H9 (cell line): ENCODE results near the gene RALGAPA2. TPM values are rescaled to one million over a fixed set of nuclear protein-coding genes. Genes with fewer than 3 reads are reported as not detected.
A peak's percentile ranks its signal among the peaks of the same experiment; 100 is the strongest.

Source experiments
- DNase-seq: peaks from one replicate; pipeline ENCODE4 v3.0.0-alpha.2; 2017
- H2AFZ ChIP-seq: one replicate; pipeline ENCODE4 v1.6.1; 2013; ENCODE audit warnings: mild to moderate bottlenecking, low read length, control low read depth, moderate library complexity
- H2AK5ac ChIP-seq: 2 replicates; pipeline ENCODE4 v1.6.1; 2013; ENCODE audit warnings: low read length, control low read depth, mixed read lengths; ENCODE audit not compliant: insufficient read length
- H2BK120ac ChIP-seq: one replicate; pipeline ENCODE4 v1.6.1; 2013; ENCODE audit warnings: low read depth, mild to moderate bottlenecking, low read length, control low read depth, inconsistent platforms; ENCODE audit not compliant: poor library complexity, severe bottlenecking
- H2BK12ac ChIP-seq: 2 replicates; pipeline ENCODE4 v1.6.1; 2013; ENCODE audit warnings: low read length, control low read depth, mixed read lengths, low read depth; ENCODE audit not compliant: insufficient read length
- H2BK15ac ChIP-seq: 2 replicates; pipeline ENCODE4 v1.6.1; 2013; ENCODE audit warnings: low read depth, low read length, control low read depth
- H2BK20ac ChIP-seq: one replicate; pipeline ENCODE4 v1.6.1; 2013; ENCODE audit warnings: low read depth, mild to moderate bottlenecking, low read length, control low read depth, inconsistent platforms; ENCODE audit not compliant: poor library complexity, severe bottlenecking
- H2BK5ac ChIP-seq: 2 replicates; pipeline ENCODE4 v1.6.1; 2013; ENCODE audit warnings: low read length, control low read depth, mixed read lengths; ENCODE audit not compliant: insufficient read length
- H3K14ac ChIP-seq: 2 replicates; pipeline ENCODE4 v1.6.1; 2013; ENCODE audit warnings: low read length, control low read depth; ENCODE audit not compliant: insufficient read depth
- H3K18ac ChIP-seq: 2 replicates; pipeline ENCODE4 v1.6.1; 2013; ENCODE audit warnings: low read depth, mild to moderate bottlenecking, mixed read lengths, low read length, control low read depth; ENCODE audit not compliant: insufficient read length
- H3K23ac ChIP-seq: 2 replicates; pipeline ENCODE4 v1.6.1; 2013; ENCODE audit warnings: low read length, control low read depth, mixed read lengths, low read depth; ENCODE audit not compliant: insufficient read length
- H3K23me2 ChIP-seq: 2 replicates; pipeline ENCODE4 v1.6.1; 2013; ENCODE audit warnings: low read depth, mild to moderate bottlenecking, mixed read lengths, low read length, control low read depth; ENCODE audit not compliant: insufficient read length, poor library complexity, severe bottlenecking
- H3K27ac ChIP-seq: 2 replicates; pipeline ENCODE4 v1.5.1; 2013; ENCODE audit warnings: low read length, control low read depth, mixed read lengths, low read depth; ENCODE audit not compliant: insufficient read length
- H3K27me3 ChIP-seq: 2 replicates; pipeline ENCODE4 v1.6.1; 2013; ENCODE audit warnings: low read length, control low read depth, inconsistent platforms; ENCODE audit not compliant: insufficient read depth
- H3K4ac ChIP-seq: 2 replicates; pipeline ENCODE4 v1.6.1; 2013; ENCODE audit warnings: low read depth, mild to moderate bottlenecking, control low read depth, inconsistent platforms, low read length, moderate library complexity
- H3K4me1 ChIP-seq: 2 replicates; pipeline ENCODE4 v1.6.1; 2013; ENCODE audit warnings: low read length, control low read depth, inconsistent platforms; ENCODE audit not compliant: insufficient read depth
- H3K4me2 ChIP-seq: 2 replicates; pipeline ENCODE4 v1.6.1; 2013; ENCODE audit warnings: low read length, control low read depth, mixed read lengths; ENCODE audit not compliant: insufficient read length, insufficient read depth
- H3K56ac ChIP-seq: 2 replicates; pipeline ENCODE4 v1.6.1; 2013; ENCODE audit warnings: low read depth, mild to moderate bottlenecking, mixed read lengths, low read length, control low read depth; ENCODE audit not compliant: insufficient read length
- H3K79me1 ChIP-seq: 2 replicates; pipeline ENCODE4 v1.6.1; 2013; ENCODE audit warnings: low read depth, mild to moderate bottlenecking, moderate library complexity, low read length, control low read depth, inconsistent platforms; ENCODE audit not compliant: insufficient read depth, poor library complexity, severe bottlenecking
- H3K79me2 ChIP-seq: 2 replicates; pipeline ENCODE4 v1.6.1; 2013; ENCODE audit warnings: low read length, control low read depth, inconsistent platforms; ENCODE audit not compliant: insufficient read depth
- H3K9ac ChIP-seq: 2 replicates; pipeline ENCODE4 v1.6.1; 2013; ENCODE audit warnings: low read length, control low read depth, mixed read lengths; ENCODE audit not compliant: insufficient read length; ENCODE audit errors: extremely low read depth
- H3K9me3 ChIP-seq: one replicate; pipeline ENCODE4 v1.6.1; 2013; ENCODE audit warnings: low read depth, low read length, inconsistent platforms; ENCODE audit not compliant: control insufficient read depth
- H3T11ph ChIP-seq: one replicate; pipeline ENCODE4 v1.6.1; 2013; ENCODE audit warnings: mild to moderate bottlenecking, low read length, control low read depth, inconsistent platforms
- H4K20me1 ChIP-seq: one replicate; pipeline ENCODE4 v1.6.1; 2013; ENCODE audit not compliant: control insufficient read depth, insufficient read length, insufficient read depth
- H4K5ac ChIP-seq: 2 replicates; pipeline ENCODE4 v1.6.1; 2013; ENCODE audit warnings: low read depth, mild to moderate bottlenecking, mixed read lengths, low read length, control low read depth; ENCODE audit not compliant: insufficient read length
- H4K8ac ChIP-seq: replicated peaks from 2 replicates; pipeline ENCODE4 v1.6.1; 2013; ENCODE audit warnings: low read length, control low read depth, mixed read lengths, low read depth; ENCODE audit not compliant: insufficient read length
- H4K91ac ChIP-seq: 2 replicates; pipeline ENCODE4 v1.6.1; 2013; ENCODE audit warnings: low read depth, mild to moderate bottlenecking, moderate library complexity, mixed read lengths, low read length, control low read depth; ENCODE audit not compliant: insufficient read length
- H3K27ac Mint-ChIP-seq, 3 experiments: 2 replicates in 2 of 3; 3 replicates in 1 of 3; pipeline ENCODE4 v1.8.0; 2020 to 2021; ENCODE audit warnings: mixed read lengths in 3 of 3, mild to moderate bottlenecking in 1 of 3, moderate library complexity in 1 of 3
- H3K27me3 Mint-ChIP-seq: 2 replicates; pipeline ENCODE4 v1.8.0; 2021; ENCODE audit warnings: low read depth, mild to moderate bottlenecking, moderate library complexity, mixed read lengths
- H3K36me3 Mint-ChIP-seq, 3 experiments: 2 replicates in 2 of 3; 3 replicates in 1 of 3; pipeline ENCODE4 v1.8.0; 2020 to 2021; ENCODE audit warnings: low read depth in 3 of 3, mixed read lengths in 3 of 3; ENCODE audit not compliant: insufficient read depth in 1 of 3
- H3K4me1 Mint-ChIP-seq, 2 experiments: 2 replicates each; pipeline ENCODE4 v1.8.0; 2020; ENCODE audit warnings: mixed read lengths in 2 of 2
- H3K4me3 Mint-ChIP-seq, 2 experiments: 2 replicates in 1 of 2; 3 replicates in 1 of 2; pipeline ENCODE4 v1.8.0; 2020 to 2021; ENCODE audit warnings: mild to moderate bottlenecking in 2 of 2, mixed read lengths in 2 of 2, moderate library complexity in 1 of 2
- H3K9me3 Mint-ChIP-seq, 2 experiments: 2 replicates in 1 of 2; 3 replicates in 1 of 2; pipeline ENCODE4 v1.8.0; 2020; ENCODE audit warnings: mild to moderate bottlenecking in 2 of 2, mixed read lengths in 2 of 2, moderate library complexity in 1 of 2
- CTCF ChIP-seq: fragments of 200-600 bp; sonication (generic); conservative IDR thresholded peaks from 3 replicates; pipeline ENCODE4 v1.8.0; 2021; ENCODE audit warnings: antibody characterized with exemption, mild to moderate bottlenecking
- WGBS: extraction: QIAGEN DNeasy Blood & Tissue Kit; methylation state at CpG from one replicate; pipeline ENCODE4 v1.1.7; 2013; ENCODE audit warnings: missing lambda C conversion rate, low lambda C conversion rate, mixed read lengths; ENCODE audit not compliant: insufficient read length; ENCODE audit errors: extremely low coverage; 5-methylcytosine and 5-hydroxymethylcytosine counted together
- total RNA-seq: library from RNA; stranded (reverse); gene quantifications from 2 replicates; pipeline ENCODE4 v1.2.1, GENCODE V29; 2021

RALGAPA2 gene
- total RNA-seq, 1 experiment from 2014 or later, result 16.6 TPM

- no CpG with 5 or more reads among the region's 1 CpG for WGBS
- Mint-ChIP-seq H3K27me3 (no peaks in the 10 kb centered on the region), H3K4me1 (peaks cover 27 to 31% of the 10 kb centered on the region in 2 experiments), H3K9me3 (no peaks in the 10 kb centered on the region), H3K4me3 (no peak overlapping the region), H3K27ac (peak overlapping the region in 2 of 3 experiments; percentile 20 to 37; a peak in 2 of 7 replicates), H3K36me3 (peaks cover 0 to 1% (median under 1%) of the 10 kb centered on the region in 3 experiments; a peak in 2 of 7 replicates)
- Histone ChIP-seq H3K23ac (no peak overlapping the region), H4K5ac (no peak overlapping the region), H4K91ac (no peak overlapping the region), H3K4ac (no peak overlapping the region), H3K23me2 (no peaks in the 10 kb centered on the region), H2BK20ac (no peak overlapping the region), H2BK12ac (no peak overlapping the region), H2BK15ac (no peak overlapping the region), H3K56ac (no peak overlapping the region), H3K79me2 (no peaks in the 10 kb centered on the region), H3K27me3 (no peaks in the 10 kb centered on the region), H4K20me1 (no peaks in the 10 kb centered on the region), H2BK5ac (no peak overlapping the region), H2BK120ac (no peak overlapping the region), H3K79me1 (no peaks in the 10 kb centered on the region), H3K4me2 (no peak overlapping the region), H3K27ac (no peak overlapping the region), H3K9me3 (no peaks in the 10 kb centered on the region), H2AK5ac (no peak overlapping the region), H3T11ph (no peak overlapping the region), H3K18ac (no peak overlapping the region), H2AFZ (no peak overlapping the region), H3K4me1 (peaks cover 4% of the 10 kb centered on the region), H4K8ac (no peak overlapping the region), H3K14ac (no peak overlapping the region), H3K9ac (no peak overlapping the region)
- no peak for TF ChIP-seq CTCF
- DNase-seq, result no peak
These were observed 43.8 kb downstream of the RALGAPA2 start for GRCh38 chr20:20668639-20669038.
